Astrocyte (in vitro differentiated cells and primary cell): ENCODE data around the gene ESRRG. TPM values are rescaled to one million over a fixed set of nuclear protein-coding genes. Genes with fewer than 3 reads are reported as not detected.

Source experiments
- DNase-seq: peaks from one replicate; pipeline ENCODE4 v3.0.0-alpha.2; 2010; ENCODE audit warnings: low read depth
- FAIRE-seq: peaks from 2 replicates; lab custom pipeline; 2011; peaks lifted over from hg19 to GRCh38; lab: Jason Lieb, UNC
- H2AFZ ChIP-seq: 2 replicates; pipeline ENCODE4 v1.6.0; 2012; ENCODE audit warnings: low read depth, low read length, inconsistent platforms
- H3K27ac ChIP-seq: 2 replicates; pipeline ENCODE4 v1.5.1; 2011; ENCODE audit warnings: low read depth, low read length, inconsistent platforms
- H3K27me3 ChIP-seq: 2 replicates; pipeline ENCODE4 v1.6.0; 2011; ENCODE audit warnings: low read length, inconsistent platforms; ENCODE audit not compliant: insufficient read depth
- H3K36me3 ChIP-seq: 2 replicates; pipeline ENCODE4 v1.5.1; 2011; ENCODE audit warnings: low read length, inconsistent platforms; ENCODE audit not compliant: insufficient read depth
- H3K4me1 ChIP-seq: 2 replicates; pipeline ENCODE4 v1.5.1; 2011; ENCODE audit warnings: low read length, inconsistent platforms; ENCODE audit not compliant: insufficient read depth
- H3K4me2 ChIP-seq: 2 replicates; pipeline ENCODE4 v1.6.0; 2012; ENCODE audit warnings: low read length, inconsistent platforms
- H3K4me3 ChIP-seq: 2 replicates; pipeline ENCODE4 v1.5.1; 2011; ENCODE audit warnings: low read depth, mild to moderate bottlenecking, low read length, inconsistent platforms; ENCODE audit not compliant: insufficient read depth
- H3K79me2 ChIP-seq: 2 replicates; pipeline ENCODE4 v1.6.0; 2012; ENCODE audit warnings: mild to moderate bottlenecking, low read length, inconsistent platforms; ENCODE audit not compliant: insufficient read depth
- H3K9ac ChIP-seq: 2 replicates; pipeline ENCODE4 v1.6.0; 2012; ENCODE audit warnings: mild to moderate bottlenecking, low read length, inconsistent platforms
- H3K9me3 ChIP-seq: 2 replicates; pipeline ENCODE4 v1.5.1; 2012; ENCODE audit warnings: low read depth, mild to moderate bottlenecking, low read length, inconsistent platforms; ENCODE audit not compliant: insufficient read depth
- H4K20me1 ChIP-seq: 2 replicates; pipeline ENCODE4 v1.6.0; 2012; ENCODE audit warnings: low read length, inconsistent platforms; ENCODE audit not compliant: insufficient read depth
- H3K27ac Mint-ChIP-seq: one replicate; pipeline ENCODE4 v1.8.0; 2021; ENCODE audit warnings: mild to moderate bottlenecking, mixed read lengths; ENCODE audit not compliant: unreplicated experiment
- H3K27me3 Mint-ChIP-seq: one replicate; pipeline ENCODE4 v1.8.0; 2021; ENCODE audit warnings: low read depth, mixed read lengths; ENCODE audit not compliant: unreplicated experiment
- H3K36me3 Mint-ChIP-seq: one replicate; pipeline ENCODE4 v1.8.0; 2021; ENCODE audit warnings: low read depth, mixed read lengths; ENCODE audit not compliant: unreplicated experiment
- H3K4me1 Mint-ChIP-seq: one replicate; pipeline ENCODE4 v1.8.0; 2021; ENCODE audit warnings: low read depth, mixed read lengths; ENCODE audit not compliant: unreplicated experiment
- H3K4me3 Mint-ChIP-seq: one replicate; pipeline ENCODE4 v1.8.0; 2021; ENCODE audit warnings: mild to moderate bottlenecking, moderate library complexity, mixed read lengths; ENCODE audit not compliant: unreplicated experiment
- H3K9me3 Mint-ChIP-seq: one replicate; pipeline ENCODE4 v1.8.0; 2021; ENCODE audit warnings: mild to moderate bottlenecking, mixed read lengths; ENCODE audit not compliant: unreplicated experiment
- CTCF ChIP-seq: IDR thresholded peaks from 2 replicates; pipeline ENCODE4 v1.5.1; 2011; ENCODE audit warnings: low read depth, mild to moderate bottlenecking, inconsistent platforms, low read length, moderate library complexity; ENCODE audit not compliant: insufficient read depth
- EZH2 ChIP-seq: IDR thresholded peaks from 2 replicates; pipeline ENCODE4 v1.6.1; 2012; ENCODE audit warnings: mild to moderate bottlenecking, low read length, inconsistent platforms; ENCODE audit not compliant: insufficient read depth
- total RNA-seq: library from RNA; stranded (reverse); gene quantifications from 2 replicates; pipeline ENCODE4 v1.2.1, GENCODE V29; 2021

ESRRG gene
- total RNA-seq, 1 donor from 2014 or later: 0.79 TPM

- no peak for FAIRE-seq
- H3K4me1 ChIP-seq: no peaks in the 10 kb centered on the region
- H3K27ac ChIP-seq: no peak overlapping the region
- Mint-ChIP-seq H3K9me3 (no peaks in the 10 kb centered on the region), H3K27ac (no peak overlapping the region), H3K36me3 (no peaks in the 10 kb centered on the region), H3K27me3 (no peaks in the 10 kb centered on the region), H3K4me1 (peaks cover 3% of the 10 kb centered on the region), H3K4me3 (no peak overlapping the region)
- no peak overlapping the region for H2AFZ ChIP-seq
- no peaks in the 10 kb centered on the region for H3K9me3 ChIP-seq
- no peak overlapping the region for H3K4me3 ChIP-seq
- no peaks in the 10 kb centered on the region for H3K27me3 ChIP-seq
- no peaks in the 10 kb centered on the region for H3K36me3 ChIP-seq
- no peaks in the 10 kb centered on the region for H3K79me2 ChIP-seq
- TF ChIP-seq CTCF (no peak), EZH2 (no peak)
- no peaks in the 10 kb centered on the region for H4K20me1 ChIP-seq
- H3K4me2 ChIP-seq: no peak overlapping the region
- DNase-seq: no peak
- H3K9ac ChIP-seq: no peak overlapping the region
Measured at GRCh38 chr1:216535059-216535458, 188.2 kb downstream of the ESRRG start.

DNA sequence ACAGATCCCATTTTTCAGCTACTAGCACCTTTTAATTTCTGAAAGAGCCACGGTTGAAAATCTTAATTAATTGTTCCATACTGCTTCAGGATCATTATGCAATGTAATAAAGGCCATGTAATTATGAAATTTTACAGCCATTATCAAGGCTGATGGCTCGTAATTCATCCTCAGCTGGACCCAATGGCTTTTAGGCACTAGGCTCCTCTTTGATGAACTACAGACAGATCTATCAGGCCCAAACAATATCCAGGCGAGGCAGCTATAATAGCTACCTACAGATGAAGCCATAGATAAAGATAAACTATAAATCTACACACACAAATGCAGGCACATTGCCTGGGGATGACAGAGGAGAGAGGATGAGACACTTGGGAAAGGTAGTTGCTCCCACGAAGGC, 189.5 kb downstream of the ESRRG start:
- FAIRE-seq: no peak
- DNase-seq: no peak
- no peaks in the 10 kb centered on the region for H4K20me1 ChIP-seq
- Mint-ChIP-seq H3K27ac (no peak overlapping the region), H3K4me1 (peaks cover 3% of the 10 kb centered on the region), H3K4me3 (no peak overlapping the region), H3K27me3 (no peaks in the 10 kb centered on the region), H3K36me3 (no peaks in the 10 kb centered on the region), H3K9me3 (no peaks in the 10 kb centered on the region)
- H3K9me3 ChIP-seq: no peaks in the 10 kb centered on the region
- H2AFZ ChIP-seq: no peak overlapping the region
- H3K4me1 ChIP-seq: no peaks in the 10 kb centered on the region
- no peak overlapping the region for H3K27ac ChIP-seq
- no peaks in the 10 kb centered on the region for H3K79me2 ChIP-seq
- no peak overlapping the region for H3K9ac ChIP-seq
- no peaks in the 10 kb centered on the region for H3K36me3 ChIP-seq
- TF ChIP-seq CTCF (no peak), EZH2 (no peak)
- no peak overlapping the region for H3K4me3 ChIP-seq
- no peaks in the 10 kb centered on the region for H3K27me3 ChIP-seq
- no peak overlapping the region for H3K4me2 ChIP-seq

- no peaks in the 10 kb centered on the region for H3K27me3 ChIP-seq
- H3K4me1 ChIP-seq: no peaks in the 10 kb centered on the region
- H2AFZ ChIP-seq: no peak overlapping the region
- Mint-ChIP-seq H3K9me3 (no peaks in the 10 kb centered on the region), H3K4me1 (peaks cover 3% of the 10 kb centered on the region), H3K4me3 (no peak overlapping the region), H3K27ac (no peak overlapping the region), H3K27me3 (no peaks in the 10 kb centered on the region), H3K36me3 (no peaks in the 10 kb centered on the region)
- no peaks in the 10 kb centered on the region for H4K20me1 ChIP-seq
- FAIRE-seq (no peak), DNase-seq (no peak)
- no peak overlapping the region for H3K9ac ChIP-seq
- H3K4me3 ChIP-seq: no peak overlapping the region
- no peaks in the 10 kb centered on the region for H3K79me2 ChIP-seq
- no peaks in the 10 kb centered on the region for H3K9me3 ChIP-seq
- H3K4me2 ChIP-seq: peak overlapping the region; percentile 85
- H3K27ac ChIP-seq: no peak overlapping the region
- no peaks in the 10 kb centered on the region for H3K36me3 ChIP-seq
- TF ChIP-seq CTCF: no peak
- TF ChIP-seq EZH2: no peak
Measured at GRCh38 chr1:216532251-216532798, 190.9 kb downstream of the ESRRG start.
